Epidermal melanocyte (primary cell): Measurements from ENCODE around the gene GC.
"Not testable (repeated sequence)": the region's sequence is repeated elsewhere in the genome, so short reads cannot be mapped to it uniquely, and the experiment has no call there.

Experiments used
- DNase-seq: peaks from one replicate; pipeline ENCODE4 v3.0.0; 2011; ENCODE audit warnings: low spot score; ENCODE audit not compliant: insufficient read length

GC gene

GRCh38 chr4:71783972-71784371 lies at the start of gene GC:
Gene GC, minus strand, starts transcription at chr4:71784079. Its CDS starts 61 bp downstream, at chr4:71784018.
- DNase-seq = no peak

- no peak for DNase-seq
These were observed 49.5 kb upstream of the GC start for GRCh38 chr4:71833232-71833900.

- no peak for DNase-seq
These were observed 48.2 kb upstream of the GC start for GRCh38 chr4:71832049-71832448.

- DNase-seq = no peak
These were observed 46.8 kb upstream of the GC start for GRCh38 chr4:71830497-71831190.

- no peak for DNase-seq
These were observed 44.6 kb upstream of the GC start for GRCh38 chr4:71828470-71828869.

GRCh38 chr4:71827826-71828225 lies 43.9 kb upstream of the GC start:
- DNase-seq = no peak

- DNase-seq = no peak
These were observed 32.9 kb upstream of the GC start for GRCh38 chr4:71816676-71817303.

GRCh38 chr4:71814433-71814832 lies 30.6 kb upstream of the GC start:
- no peak for DNase-seq

- DNase-seq = not testable (repeated sequence)
These were observed 25.9 kb upstream of the GC start for GRCh38 chr4:71809805-71810204.

- DNase-seq = no peak
These were observed 23.6 kb upstream of the GC start for GRCh38 chr4:71807469-71807868.

- not testable (repeated sequence) for DNase-seq
These were observed 21.4 kb upstream of the GC start for GRCh38 chr4:71805230-71805629.

- DNase-seq = not testable (repeated sequence)
These were observed 20.3 kb upstream of the GC start for GRCh38 chr4:71804017-71804697.

- DNase-seq = no peak
These were observed 2.1 kb upstream of the GC start for GRCh38 chr4:71785959-71786358.

- no peak for DNase-seq
These were observed 804 bp upstream of the GC start for GRCh38 chr4:71784569-71785197.

GRCh38 chr4:71777891-71778290 lies 6.0 kb downstream of the GC start:
- no peak for DNase-seq

GRCh38 chr4:71775449-71775848 lies 8.4 kb downstream of the GC start:
- no peak for DNase-seq

GRCh38 chr4:71774136-71774535 lies 9.7 kb downstream of the GC start:
- no peak for DNase-seq

- no peak for DNase-seq
These were observed 10.9 kb downstream of the GC start for GRCh38 chr4:71773004-71773403.

- DNase-seq = no peak
These were observed 11.3 kb downstream of the GC start for GRCh38 chr4:71772592-71772991.

- no peak for DNase-seq
These were observed 12.3 kb downstream of the GC start for GRCh38 chr4:71771613-71772012.

GRCh38 chr4:71769434-71769833 lies 14.4 kb downstream of the GC start:
- DNase-seq = no peak

GRCh38 chr4:71768123-71768522 lies 15.8 kb downstream of the GC start:
- no peak for DNase-seq
